Right cardiac atrium (tissue), 5 donors: ENCODE data around the gene ARHGEF10L. TPM values are rescaled to one million over a fixed set of nuclear protein-coding genes. Genes with fewer than 3 reads are reported as not detected.

Experiments
- ATAC-seq, 2 donors: fragments of 200-7000 bp; cut with Tn5 transposase; one replicate each; pipeline versions ENCODE4 v1.8.0 to v1.9.1; 2020; ENCODE audit warnings: moderate library complexity in 2 of 2, mild to moderate bottlenecking in 1 of 2
- DNase-seq, 3 donors: peaks; one replicate each; pipeline ENCODE4 v3.0.0-alpha.2; 2020
- H3K27ac ChIP-seq: one replicate; pipeline ENCODE4 v1.5.1; 2013; ENCODE audit warnings: mild to moderate bottlenecking, low read length, control low read depth, moderate library complexity
- H3K27me3 ChIP-seq: one replicate; pipeline ENCODE4 v1.6.1; 2013; ENCODE audit not compliant: control insufficient read depth, insufficient read depth
- H3K4me1 ChIP-seq: one replicate; pipeline ENCODE4 v1.6.1; 2013; ENCODE audit warnings: low read length; ENCODE audit not compliant: control insufficient read depth, insufficient read depth
- H3K4me3 ChIP-seq: one replicate; pipeline ENCODE4 v1.5.1; 2013; ENCODE audit warnings: low read length, control low read depth
- H3K9me3 ChIP-seq: one replicate; pipeline ENCODE4 v1.6.1; 2013; ENCODE audit warnings: low read length; ENCODE audit not compliant: control insufficient read depth
- WGBS: extraction: QIAGEN DNeasy Blood & Tissue Kit; methylation state at CpG from one replicate; pipeline ENCODE4 v1.1.7; 2013; 5-methylcytosine and 5-hydroxymethylcytosine counted together
- intact Hi-C, 4 donors: fragments of 100-400 bp; cut with DNase I; formaldehyde crosslinking; loops; one replicate each; pipeline versions ENCODE4 v1.11.0 to v1.14.0; 2022 to 2023
- polyA plus RNA-seq: library from polyadenylated mRNA; stranded (reverse); fragments of 200-250 nt; gene quantifications from one replicate; pipeline ENCODE4 v1.2.3, GENCODE V29; 2013
- total RNA-seq, 4 donors: library from RNA; stranded (reverse); fragmentation: NEBNext Ultra II Directional; extraction: Animal tissue kit (Norgen Biotek cat#: 25700); gene quantifications; one replicate each; pipeline ENCODE4 v1.2.1, GENCODE V29; 2021
- donor health status: healthy with polysubstance abuse.
- donor health status: DM: no; HTN: yes; CAD: no.
- donor health status: DM: no; HTN: no; CAD: no.
- donor health status: DM: no; HTN: yes; CAD: no; lungs with severe emphysema.
- donor health status: DM: yes; HTN: yes; CAD: no.

The ARHGEF10L gene
- total and polyA plus RNA-seq, 5 donors: 42.6 to 56.4 (median 54.0) TPM

DNA sequence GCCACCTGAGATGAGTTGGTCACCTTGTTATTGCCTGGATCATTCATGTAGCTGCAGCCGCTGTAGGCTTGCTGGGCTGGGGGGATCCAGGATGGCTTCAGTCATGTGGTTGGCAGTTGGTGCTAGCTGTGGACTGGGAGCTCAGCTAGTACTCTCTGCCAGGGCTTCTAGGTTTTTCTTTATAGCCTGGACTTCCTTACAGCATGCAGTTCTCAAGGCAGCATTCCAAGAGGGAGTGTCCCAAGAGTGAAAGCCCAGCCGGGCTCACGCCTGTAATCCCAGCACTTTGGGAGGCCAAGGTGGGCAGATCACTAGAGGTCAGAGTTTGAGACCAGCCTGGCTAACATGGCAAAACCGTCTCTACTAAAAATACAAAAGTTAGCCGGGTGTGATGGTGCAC lies 192.0 kb downstream of the ARHGEF10L start:
- Histone ChIP-seq H3K27ac (no peak overlapping the region), H3K4me1 (no peaks in the 10 kb centered on the region), H3K4me3 (no peak overlapping the region), H3K9me3 (no peaks in the 10 kb centered on the region), H3K27me3 (no peaks in the 10 kb centered on the region)
- intact Hi-C loops: no loop called here
- DNase-seq: no peak
- ATAC-seq: no peak
- 65% methylated on average over 5 of the region's 5 CpGs for WGBS

DNA sequence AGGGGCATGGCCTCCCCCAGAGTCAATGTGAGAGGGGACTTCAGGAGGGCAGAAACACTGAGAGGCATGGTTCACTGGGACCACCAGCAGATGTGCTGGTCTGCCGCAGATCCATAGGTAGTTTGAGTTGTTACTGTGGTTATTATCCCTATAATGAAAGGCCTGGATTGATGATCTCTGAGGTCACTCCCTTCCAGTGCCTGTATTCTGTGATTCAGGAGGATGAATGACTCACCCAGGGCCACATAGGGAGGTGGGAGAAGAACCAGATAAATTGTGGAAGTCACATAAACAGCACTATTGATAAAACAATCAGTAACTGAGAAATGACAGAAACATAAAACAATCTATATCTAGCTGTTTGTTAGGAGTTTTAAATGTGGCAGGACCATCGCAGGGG lies 193.0 kb downstream of the ARHGEF10L start:
- Histone ChIP-seq H3K9me3 (no peaks in the 10 kb centered on the region), H3K4me1 (no peaks in the 10 kb centered on the region), H3K27me3 (no peaks in the 10 kb centered on the region), H3K4me3 (no peak overlapping the region), H3K27ac (no peak overlapping the region)
- DNase-seq (no peak), ATAC-seq (no peak)
- intact Hi-C loops: no loop called here
- WGBS: 85% methylated on average over 2 of the region's 2 CpGs

DNA sequence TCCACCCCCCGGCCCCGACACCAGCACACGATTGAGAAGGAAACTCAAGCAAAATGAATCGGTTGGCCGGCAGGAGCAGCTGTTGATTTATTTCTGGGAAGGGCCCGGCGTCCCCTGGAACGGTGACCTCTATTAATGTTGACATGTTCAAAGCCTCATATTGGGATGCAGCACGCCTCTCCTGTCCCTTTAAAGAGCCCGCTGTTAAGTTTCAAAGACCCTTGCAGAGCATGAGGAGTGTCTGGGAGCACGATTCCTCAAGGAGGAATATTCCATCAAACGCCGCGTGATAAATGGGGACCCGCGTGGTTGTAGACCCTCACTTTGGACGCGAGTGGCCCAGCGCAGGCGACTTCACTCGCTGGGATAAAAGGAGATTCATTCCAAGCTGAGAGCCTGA lies 194.2 kb downstream of the ARHGEF10L start:
- Histone ChIP-seq H3K27ac (no peak overlapping the region), H3K4me3 (no peak overlapping the region), H3K4me1 (no peaks in the 10 kb centered on the region), H3K9me3 (no peaks in the 10 kb centered on the region), H3K27me3 (no peaks in the 10 kb centered on the region)
- DNase-seq (no peak), ATAC-seq (no peak)
- intact Hi-C loops: no loop called here
- WGBS: 70% methylated on average over 21 of the region's 21 CpGs

DNA sequence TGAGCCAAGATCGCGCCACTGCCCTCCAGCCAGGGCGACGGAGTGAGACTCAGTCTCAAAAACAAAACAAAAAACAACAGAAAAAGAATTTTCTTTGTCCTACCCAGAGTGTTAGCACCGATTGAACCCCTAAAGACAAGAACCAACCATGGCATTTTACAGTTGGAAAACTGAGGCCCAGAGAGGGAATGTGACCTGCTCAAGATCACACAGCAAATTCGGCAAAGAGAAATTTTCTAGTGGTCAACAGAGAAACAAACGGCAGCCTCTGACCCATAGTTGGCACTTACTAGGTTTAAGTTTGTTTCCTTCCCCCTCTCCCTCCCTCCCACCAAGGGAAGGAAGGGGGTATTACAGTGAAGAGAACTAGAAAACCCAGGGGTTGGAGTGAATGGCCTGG lies 195.1 kb downstream of the ARHGEF10L start:
- Histone ChIP-seq H3K4me3 (no peak overlapping the region), H3K4me1 (no peaks in the 10 kb centered on the region), H3K27me3 (peaks cover 3% of the 10 kb centered on the region), H3K27ac (no peak overlapping the region), H3K9me3 (no peaks in the 10 kb centered on the region)
- WGBS: 85% methylated on average over 7 of the region's 7 CpGs
- intact Hi-C loops: no loop called here
- DNase-seq (no peak), ATAC-seq (no peak)

DNA sequence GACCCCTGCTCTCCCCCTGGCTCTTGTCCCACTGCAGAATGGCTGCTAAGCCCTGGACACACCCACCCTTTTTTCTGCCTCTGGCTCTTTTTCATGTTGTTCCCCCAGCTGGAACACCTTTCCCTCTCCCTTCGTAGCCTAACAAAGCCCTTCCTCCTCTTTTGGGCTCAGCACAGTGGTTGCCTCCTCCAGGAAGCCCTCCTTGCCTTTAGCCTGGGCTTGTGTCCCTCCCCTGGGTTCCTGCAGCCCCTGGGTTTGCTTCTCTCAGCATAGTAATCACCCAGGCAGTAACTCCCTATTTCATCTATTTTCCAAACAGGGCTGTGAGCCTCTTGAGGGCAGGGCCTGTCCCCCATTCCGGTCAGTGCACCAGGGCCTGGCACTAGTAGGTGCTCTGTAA lies 195.8 kb downstream of the ARHGEF10L start:
- no peak for ATAC-seq
- Histone ChIP-seq H3K4me3 (no peak overlapping the region), H3K27ac (no peak overlapping the region), H3K9me3 (no peaks in the 10 kb centered on the region), H3K27me3 (peaks cover 3% of the 10 kb centered on the region), H3K4me1 (no peaks in the 10 kb centered on the region)
- 81% methylated on average over 2 of the region's 2 CpGs for WGBS
- no peak for DNase-seq
- intact Hi-C loops: no loop called here

DNA sequence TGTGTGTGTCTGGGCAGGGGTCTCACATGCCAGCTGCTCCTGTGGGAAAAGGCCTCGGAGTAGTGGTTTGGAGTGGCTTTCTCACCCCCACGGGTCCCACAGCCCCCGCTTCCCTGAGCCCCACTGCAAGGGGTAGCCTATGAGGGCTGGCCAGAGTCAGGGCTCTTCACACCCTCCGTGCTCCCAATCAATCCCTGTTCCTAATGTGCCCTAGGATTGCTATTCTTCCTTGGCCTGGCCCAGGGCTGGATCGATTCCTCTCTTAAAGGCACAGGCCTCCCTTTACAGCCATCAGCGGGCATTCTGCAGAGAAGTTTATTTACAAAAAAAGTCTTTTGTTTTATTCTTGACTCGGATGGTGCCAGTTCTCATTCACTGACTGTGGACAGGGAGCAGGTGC lies 196.3 kb downstream of the ARHGEF10L start:
- DNase-seq (no peak), ATAC-seq (no peak)
- intact Hi-C loops: no loop called here
- Histone ChIP-seq H3K27me3 (peaks cover 3% of the 10 kb centered on the region), H3K9me3 (no peaks in the 10 kb centered on the region), H3K4me1 (no peaks in the 10 kb centered on the region), H3K27ac (no peak overlapping the region), H3K4me3 (no peak overlapping the region)
- WGBS: 59% methylated on average over 7 of the region's 7 CpGs

DNA sequence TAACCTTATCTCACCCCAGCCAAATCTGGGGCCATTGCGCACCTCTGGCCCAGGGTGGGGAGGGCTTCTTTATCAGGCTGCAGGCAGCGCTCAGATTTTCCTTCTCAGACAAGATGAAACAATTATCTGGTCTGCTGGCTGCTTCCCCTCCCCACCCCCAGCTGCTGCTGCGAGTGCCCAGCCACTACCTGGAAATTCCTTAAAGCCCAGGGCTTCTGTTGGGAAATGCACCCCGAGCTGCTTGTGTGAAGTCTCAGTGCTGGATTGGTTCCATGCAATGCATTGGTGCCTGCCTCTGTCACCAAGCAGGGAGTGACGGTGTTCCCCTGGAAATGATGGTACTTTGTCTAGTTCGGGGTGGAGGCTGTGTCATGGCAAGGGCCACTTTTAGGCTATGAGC lies 197.1 kb downstream of the ARHGEF10L start:
- intact Hi-C loops: no loop called here
- WGBS: 77% methylated on average over 6 of the region's 6 CpGs
- H3K9me3 ChIP-seq: no peaks in the 10 kb centered on the region
- DNase-seq (no peak), ATAC-seq (no peak)
- no peak overlapping the region for H3K4me3 ChIP-seq
- H3K27ac ChIP-seq: no peak overlapping the region
- H3K4me1 ChIP-seq: no peaks in the 10 kb centered on the region
- H3K27me3 ChIP-seq: peaks cover 3% of the 10 kb centered on the region

DNA sequence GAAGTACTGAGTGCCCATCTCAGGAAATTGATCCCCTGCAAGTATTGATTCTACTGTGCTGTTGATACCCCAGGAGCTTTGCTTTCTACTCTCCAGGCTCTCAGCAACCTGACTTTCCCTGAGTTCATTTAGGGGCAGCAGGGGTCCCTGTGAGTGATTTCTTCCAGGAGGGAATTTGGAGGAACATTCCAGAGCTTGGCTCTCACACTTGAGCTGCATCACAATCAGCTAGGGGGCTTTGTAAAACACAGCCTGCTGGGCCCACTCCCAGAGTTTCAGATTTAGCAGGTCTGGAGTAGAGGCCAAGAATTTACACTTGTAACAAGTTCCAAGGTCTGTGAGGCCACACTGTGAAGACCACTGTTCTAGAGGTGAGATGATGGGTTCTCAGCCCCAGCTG lies 199.6 kb downstream of the ARHGEF10L start:
- no peaks in the 10 kb centered on the region for H3K4me1 ChIP-seq
- H3K27me3 ChIP-seq: peaks cover 3% of the 10 kb centered on the region
- intact Hi-C loops: no loop called here
- H3K9me3 ChIP-seq: no peaks in the 10 kb centered on the region
- ATAC-seq: no peak
- no peak overlapping the region for H3K27ac ChIP-seq
- H3K4me3 ChIP-seq: no peak overlapping the region
- DNase-seq: no peak

DNA sequence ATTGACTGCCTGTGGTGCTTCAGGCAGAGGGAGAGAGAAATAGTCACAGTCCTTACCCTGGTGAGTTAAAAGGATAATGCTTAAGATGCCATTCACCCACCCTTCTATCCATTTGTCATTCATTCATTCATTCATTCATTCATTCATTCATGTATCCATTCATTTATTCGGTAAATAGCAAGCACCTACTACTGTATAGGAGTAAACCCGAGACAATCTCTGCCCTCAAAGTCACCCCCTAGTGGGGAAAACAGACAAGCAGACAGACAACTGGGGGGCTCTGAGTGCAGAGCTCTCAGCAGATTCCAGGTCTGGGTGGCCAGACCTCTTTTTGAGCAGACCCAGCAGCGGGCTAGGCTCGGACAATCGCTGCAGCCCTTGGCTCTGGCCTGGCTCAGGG lies 201.6 kb downstream of the ARHGEF10L start:
- H3K27ac ChIP-seq: no peak overlapping the region
- H3K9me3 ChIP-seq: no peaks in the 10 kb centered on the region
- H3K4me3 ChIP-seq: no peak overlapping the region
- DNase-seq (no peak), ATAC-seq (no peak)
- intact Hi-C loops: no loop called here
- H3K4me1 ChIP-seq: no peaks in the 10 kb centered on the region
- H3K27me3 ChIP-seq: peaks cover 3% of the 10 kb centered on the region
- WGBS: 70% methylated on average over 5 of the region's 5 CpGs

DNA sequence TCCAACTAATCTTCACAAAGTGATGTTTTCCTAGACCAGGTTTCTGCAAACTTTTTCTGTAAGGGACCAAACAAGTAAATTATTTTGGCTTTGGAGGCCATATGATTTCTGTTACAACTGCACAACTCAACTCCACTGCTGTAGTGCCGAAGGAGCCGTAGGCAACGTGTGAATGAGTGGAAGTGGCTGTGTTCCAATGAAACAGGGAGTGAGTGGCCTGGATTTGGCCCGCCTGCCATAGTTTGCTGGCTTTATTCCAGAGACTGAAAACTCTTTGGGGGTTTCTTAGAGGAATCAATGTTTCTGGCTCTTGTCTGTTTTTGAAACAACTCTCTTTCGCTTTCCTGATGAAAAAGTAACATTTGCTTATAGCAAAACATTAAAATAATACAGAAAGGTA lies 203.1 kb downstream of the ARHGEF10L start:
- no peaks in the 10 kb centered on the region for H3K4me1 ChIP-seq
- ATAC-seq (peak; percentile 65 to 71), DNase-seq (peak in 1 of 3 donors; percentile 59)
- intact Hi-C loops: no loop called here
- no peaks in the 10 kb centered on the region for H3K9me3 ChIP-seq
- H3K4me3 ChIP-seq: no peak overlapping the region
- H3K27ac ChIP-seq: no peak overlapping the region
- peaks cover 3% of the 10 kb centered on the region for H3K27me3 ChIP-seq
- WGBS: 15% methylated on average over 5 of the region's 5 CpGs

DNA sequence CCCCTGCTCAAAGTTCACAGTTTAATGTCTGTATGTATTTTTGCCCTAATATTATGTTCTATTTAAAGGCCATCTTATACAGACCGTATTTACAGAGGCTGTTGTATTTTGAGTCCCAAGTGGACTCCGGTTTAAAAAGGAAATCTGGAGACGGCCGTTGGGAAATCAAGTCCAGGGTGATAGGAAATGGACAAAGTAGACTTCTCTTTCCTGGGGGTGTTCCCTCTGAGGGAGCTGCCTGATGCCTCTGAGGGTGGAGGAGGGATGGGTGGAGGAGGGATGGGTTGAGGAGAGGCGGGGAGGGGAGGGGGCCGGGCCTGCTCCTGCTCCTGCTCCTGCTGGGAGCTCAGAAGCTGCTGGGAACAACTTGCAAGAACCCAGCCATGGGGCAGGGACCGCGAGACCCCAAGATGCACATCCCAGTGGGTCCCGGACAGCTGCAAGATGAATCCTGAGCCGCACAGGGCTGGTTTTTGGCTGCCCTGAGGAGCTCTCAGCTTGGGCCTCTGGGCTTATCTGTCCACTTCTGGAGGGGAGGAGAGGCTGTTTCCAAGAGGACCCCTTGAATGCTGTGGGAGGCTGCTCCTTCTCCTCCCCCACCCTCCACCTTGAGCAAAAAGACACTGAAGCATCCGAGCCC lies 203.6 kb downstream of the ARHGEF10L start:
- intact Hi-C loops: no loop called here
- no peaks in the 10 kb centered on the region for H3K4me1 ChIP-seq

DNA sequence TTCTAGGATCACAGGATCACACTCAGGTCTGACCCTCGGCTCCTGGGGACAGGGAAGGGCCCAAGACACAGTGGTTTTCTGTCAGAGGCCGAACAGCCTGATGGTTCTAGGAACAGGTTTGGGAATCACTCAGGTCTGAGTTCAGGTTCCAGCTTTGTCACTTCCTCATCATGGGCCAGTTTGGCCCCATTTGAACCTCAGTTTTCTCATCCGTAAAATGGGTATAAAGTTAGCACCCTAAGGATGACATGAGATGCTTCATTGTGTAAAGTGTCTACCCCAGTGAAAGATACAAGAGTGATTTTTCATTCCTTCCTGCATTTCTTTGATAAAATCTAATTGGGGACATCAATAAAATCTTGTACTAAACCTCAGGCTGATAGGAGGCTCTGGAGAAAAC lies 204.4 kb downstream of the ARHGEF10L start:
- intact Hi-C loops: no loop called here
- ATAC-seq: no peak
- DNase-seq: no peak
- Histone ChIP-seq H3K27ac (no peak overlapping the region), H3K4me3 (no peak overlapping the region), H3K27me3 (peaks cover 3% of the 10 kb centered on the region), H3K9me3 (no peaks in the 10 kb centered on the region), H3K4me1 (no peaks in the 10 kb centered on the region)
- WGBS: 93% methylated on average over 3 of the region's 3 CpGs

More for the DNA sequence above, 203.6 kb downstream of the ARHGEF10L start:
- Histone ChIP-seq H3K27ac (no peak overlapping the region), H3K4me3 (no peak overlapping the region), H3K27me3 (peaks cover 3% of the 10 kb centered on the region), H3K9me3 (no peaks in the 10 kb centered on the region)
- peak in 1 of 2 donors; percentile 47 for ATAC-seq
- peak in 1 of 3 donors; percentile 54 for DNase-seq
- WGBS: 32% methylated on average over 11 of the region's 11 CpGs
